PC-3 (cell line): ENCODE data around the gene PRKRIP1. TPM values are rescaled to one million over a fixed set of nuclear protein-coding genes. Genes with fewer than 3 reads are reported as not detected.

ENCODE experiments used
- ATAC-seq: fragments of 200-7000 bp; cut with Tn5 transposase; 2 replicates; pipeline ENCODE4 v1.9.1; 2020; ENCODE audit warnings: mild to moderate bottlenecking, moderate library complexity
- BruUV-seq: library from RNA; stranded (reverse); fragments of 400-500 nt; replicated peaks from 2 replicates; lab custom pipeline; 2021; lab: Mats Ljungman, UMichigan
- CTCF ChIA-PET: fragments of 300-600 bp; sonication (Branson Sonifier 250); formaldehyde crosslinking; loops from one replicate; lab custom pipeline; 2022; ENCODE audit warnings: antibody characterized with exemption; lab: Charles Lee
- POLR2A ChIA-PET: fragments of 300-600 bp; sonication (Branson Sonifier 250); formaldehyde crosslinking; loops from one replicate; lab custom pipeline; 2022; ENCODE audit warnings: antibody characterized with exemption; ENCODE audit not compliant: unreplicated experiment; lab: Charles Lee
- DNase-seq: peaks from one replicate; pipeline ENCODE4 v3.0.0-alpha.2; 2015
- H2AFZ ChIP-seq: fragments of 300-600 bp; sonication (generic); 2 replicates; pipeline ENCODE4 v1.6.0; 2016; ENCODE audit warnings: antibody characterized with exemption, low read length
- H3F3A ChIP-seq: fragments of 300-600 bp; sonication (generic); one replicate; pipeline ENCODE4 v1.6.0; 2017; ENCODE audit warnings: antibody characterized with exemption, low read length, control low read depth, mild to moderate bottlenecking; ENCODE audit not compliant: unreplicated experiment
- H3K27ac ChIP-seq: fragments of 300-600 bp; sonication (generic); 2 replicates; pipeline ENCODE4 v1.5.1; 2016; ENCODE audit warnings: mild to moderate bottlenecking, low read length
- H3K27me3 ChIP-seq: fragments of 300-600 bp; sonication (generic); 2 replicates; pipeline ENCODE4 v1.6.1; 2016; ENCODE audit warnings: low read length, mixed read lengths
- H3K36me3 ChIP-seq: fragments of 300-600 bp; sonication (generic); 2 replicates; pipeline ENCODE4 v1.6.1; 2016; ENCODE audit warnings: low read depth, mixed run types, low read length, mixed read lengths
- H3K4me1 ChIP-seq: fragments of 300-600 bp; sonication (generic); 2 replicates; pipeline ENCODE4 v1.5.1; 2016; ENCODE audit warnings: low read length; ENCODE audit not compliant: insufficient read depth
- H3K4me2 ChIP-seq: fragments of 300-600 bp; sonication (generic); 2 replicates; pipeline ENCODE4 v1.6.0; 2016; ENCODE audit warnings: low read length
- H3K4me3 ChIP-seq: fragments of 300-600 bp; sonication (generic); 2 replicates; pipeline ENCODE4 v1.5.1; 2016; ENCODE audit warnings: mild to moderate bottlenecking, low read length, mixed read lengths
- H3K79me2 ChIP-seq: fragments of 300-600 bp; sonication (generic); 2 replicates; pipeline ENCODE4 v1.6.1; 2017; ENCODE audit warnings: low read length, mixed read lengths
- H3K9ac ChIP-seq: fragments of 300-600 bp; sonication (generic); 2 replicates; pipeline ENCODE4 v1.6.0; 2016; ENCODE audit warnings: mild to moderate bottlenecking, low read length
- H3K9me2 ChIP-seq: fragments of 300-600 bp; sonication (generic); replicated peaks from 2 replicates; pipeline ENCODE4 v1.6.1; 2016; ENCODE audit warnings: mixed run types, low read length, mixed read lengths
- H3K9me3 ChIP-seq: fragments of 300-600 bp; sonication (generic); 2 replicates; pipeline ENCODE4 v1.6.1; 2016; ENCODE audit warnings: low read length, mixed read lengths
- H4K20me1 ChIP-seq: fragments of 300-600 bp; sonication (generic); 2 replicates; pipeline ENCODE4 v1.6.1; 2016; ENCODE audit warnings: low read length, mixed read lengths
- EZH2 ChIP-seq: fragments of 300-600 bp; sonication (generic); IDR thresholded peaks from one replicate; pipeline ENCODE4 v1.6.1; 2017; ENCODE audit warnings: antibody characterized with exemption, mild to moderate bottlenecking, low read length; ENCODE audit not compliant: unreplicated experiment
- EZH2phosphoT487 ChIP-seq: fragments of 300-600 bp; sonication (generic); IDR thresholded peaks from 2 replicates; pipeline ENCODE4 v1.6.1; 2018; ENCODE audit warnings: mild to moderate bottlenecking, antibody characterized with exemption, low read length, borderline replicate concordance
- intact Hi-C: fragments of 100-400 bp; cut with micrococcal nuclease; formaldehyde crosslinking; loops from 2 replicates; pipeline ENCODE4 v1.9.0; 2023
- total RNA-seq: library from RNA; depleted of rRNA; stranded (reverse); fragments of >200 nt; gene quantifications from 2 replicates; pipeline ENCODE4 v1.2.3, GENCODE V29; 2014
- TF ChIP-seq, protein P1 (sequence below): fragments of 300-600 bp; sonication (generic); conservative IDR thresholded peaks from 2 replicates; pipeline ENCODE4 v1.5.1; 2017; ENCODE audit warnings: antibody characterized with exemption, low read depth, mild to moderate bottlenecking, low read length

Gene PRKRIP1
- total RNA-seq, 1 experiment from 2014 or later = 28.9 TPM

DNA sequence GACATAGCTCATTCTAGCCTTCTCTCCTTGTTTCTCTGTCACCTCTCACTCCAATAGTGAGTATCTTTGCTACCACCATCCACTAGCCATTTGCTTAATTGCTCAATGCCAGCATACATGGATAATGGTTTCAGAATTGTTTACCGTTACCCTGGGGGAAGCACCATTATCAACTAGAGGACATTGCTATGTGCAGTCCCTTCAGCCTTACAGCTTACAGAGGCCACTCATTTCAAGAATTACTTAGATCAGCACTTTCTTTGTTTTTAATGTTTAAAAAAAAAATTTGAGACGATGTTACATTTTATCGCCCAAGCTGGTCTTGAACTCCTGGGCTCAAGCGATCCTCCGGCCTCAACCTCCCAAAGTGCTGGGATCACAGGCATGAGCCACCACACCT, 22.4 kb downstream of the PRKRIP1 start:
- no peak overlapping the region for H3K4me2 ChIP-seq
- ATAC-seq (no peak), DNase-seq (no peak)
- no peaks in the 10 kb centered on the region for H3K79me2 ChIP-seq
- no peaks in the 10 kb centered on the region for H3K9me2 ChIP-seq
- H3K9me3 ChIP-seq = no peaks in the 10 kb centered on the region
- H2AFZ ChIP-seq = no peak overlapping the region
- BruUV-seq = no TSS peak
- no peaks in the 10 kb centered on the region for H3K27me3 ChIP-seq
- ChIA-PET CTCF (no interaction called here), POLR2A (interaction anchor here (0.6 kb wide), 1 partner anchor 9 kb away, joined by 4 read pairs; no protein-coding TSS in a partner anchor)
- no peaks in the 10 kb centered on the region for H3F3A ChIP-seq
- no peaks in the 10 kb centered on the region for H4K20me1 ChIP-seq
- TF ChIP-seq EZH2 (no peak), EZH2phosphoT487 (no peak)
- TF ChIP-seq, protein P1, sequence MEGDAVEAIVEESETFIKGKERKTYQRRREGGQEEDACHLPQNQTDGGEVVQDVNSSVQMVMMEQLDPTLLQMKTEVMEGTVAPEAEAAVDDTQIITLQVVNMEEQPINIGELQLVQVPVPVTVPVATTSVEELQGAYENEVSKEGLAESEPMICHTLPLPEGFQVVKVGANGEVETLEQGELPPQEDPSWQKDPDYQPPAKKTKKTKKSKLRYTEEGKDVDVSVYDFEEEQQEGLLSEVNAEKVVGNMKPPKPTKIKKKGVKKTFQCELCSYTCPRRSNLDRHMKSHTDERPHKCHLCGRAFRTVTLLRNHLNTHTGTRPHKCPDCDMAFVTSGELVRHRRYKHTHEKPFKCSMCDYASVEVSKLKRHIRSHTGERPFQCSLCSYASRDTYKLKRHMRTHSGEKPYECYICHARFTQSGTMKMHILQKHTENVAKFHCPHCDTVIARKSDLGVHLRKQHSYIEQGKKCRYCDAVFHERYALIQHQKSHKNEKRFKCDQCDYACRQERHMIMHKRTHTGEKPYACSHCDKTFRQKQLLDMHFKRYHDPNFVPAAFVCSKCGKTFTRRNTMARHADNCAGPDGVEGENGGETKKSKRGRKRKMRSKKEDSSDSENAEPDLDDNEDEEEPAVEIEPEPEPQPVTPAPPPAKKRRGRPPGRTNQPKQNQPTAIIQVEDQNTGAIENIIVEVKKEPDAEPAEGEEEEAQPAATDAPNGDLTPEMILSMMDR = no peak
- no peak overlapping the region for H3K9ac ChIP-seq
- peaks cover 22% of the 10 kb centered on the region; the same call in 1 of the 2 replicates for H3K36me3 ChIP-seq
- no peak overlapping the region for H3K4me3 ChIP-seq
- intact Hi-C loops = no loop called here
- H3K27ac ChIP-seq = no peak overlapping the region
- H3K4me1 ChIP-seq = no peaks in the 10 kb centered on the region

DNA sequence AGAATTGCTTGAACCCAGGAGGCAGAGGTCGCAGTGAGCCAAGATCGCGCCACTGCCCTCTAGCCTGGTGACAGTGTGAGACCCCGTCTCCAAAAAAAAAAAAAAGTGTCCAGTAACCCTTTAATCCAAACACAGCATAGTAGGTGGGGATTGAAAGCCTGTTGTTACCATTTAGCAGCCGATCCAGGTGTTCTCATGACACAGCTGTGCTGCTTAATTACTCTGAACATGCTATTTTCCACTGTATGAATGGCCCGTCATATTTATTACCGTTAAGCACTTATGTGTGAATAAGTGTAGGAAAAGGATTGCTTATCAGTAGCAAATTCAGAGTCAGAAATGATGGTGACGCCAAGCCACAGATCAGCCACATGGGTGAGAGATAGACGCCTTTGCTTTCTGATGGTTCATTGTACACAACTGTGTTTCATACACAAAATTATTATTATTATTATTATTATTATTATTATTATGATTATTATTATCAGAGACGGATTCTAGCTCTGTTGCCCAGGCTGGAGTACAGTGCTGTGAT, 25.6 kb downstream of the PRKRIP1 start:
- Histone ChIP-seq H4K20me1 (no peaks in the 10 kb centered on the region), H3K36me3 (peaks cover 16% of the 10 kb centered on the region; the same call in 1 of the 2 replicates), H3K9ac (no peak overlapping the region), H3K4me2 (no peak overlapping the region), H3K4me3 (no peak overlapping the region), H3F3A (no peaks in the 10 kb centered on the region), H3K27ac (no peak overlapping the region), H3K9me3 (no peaks in the 10 kb centered on the region), H2AFZ (no peak overlapping the region), H3K9me2 (no peaks in the 10 kb centered on the region), H3K4me1 (no peaks in the 10 kb centered on the region), H3K79me2 (no peaks in the 10 kb centered on the region), H3K27me3 (no peaks in the 10 kb centered on the region)
- POLR2A ChIA-PET = no interaction called here
- DNase-seq = no peak
- BruUV-seq = no TSS peak
- intact Hi-C loops = no loop called here
- ATAC-seq = no peak
- TF ChIP-seq EZH2phosphoT487 (no peak), EZH2 (no peak)
- TF ChIP-seq, protein P1 = no peak
- CTCF ChIA-PET = no interaction called here

GRCh38 chr7:102424129-102424551, 28.0 kb downstream of the PRKRIP1 start:
- TF ChIP-seq EZH2 (no peak), EZH2phosphoT487 (no peak)
- TF ChIP-seq, protein P1 = no peak
- no peak overlapping the region for H3K4me3 ChIP-seq

More at GRCh38 chr7:102424129-102424551, 28.0 kb downstream of the PRKRIP1 start:
- no peaks in the 10 kb centered on the region for H3K9me2 ChIP-seq
- no peak overlapping the region for H3K27ac ChIP-seq
- no peaks in the 10 kb centered on the region for H3K9me3 ChIP-seq
- H3K36me3 ChIP-seq = peaks cover 10% of the 10 kb centered on the region; the same call in 1 of the 2 replicates
- CTCF ChIA-PET = no interaction called here
- H4K20me1 ChIP-seq = no peaks in the 10 kb centered on the region
- no peak overlapping the region for H3K9ac ChIP-seq
- no peaks in the 10 kb centered on the region for H3K27me3 ChIP-seq
- intact Hi-C loops = no loop called here
- no peak for DNase-seq
- no peaks in the 10 kb centered on the region for H3F3A ChIP-seq
- no peak for ATAC-seq
- H3K4me2 ChIP-seq = no peak overlapping the region
- POLR2A ChIA-PET = no interaction called here
- H3K4me1 ChIP-seq = no peaks in the 10 kb centered on the region
- no peaks in the 10 kb centered on the region for H3K79me2 ChIP-seq
- H2AFZ ChIP-seq = no peak overlapping the region
- BruUV-seq = no TSS peak
